Osteoblast (primary cell): ENCODE data around the gene ARIH2. TPM values are rescaled to one million over a fixed set of nuclear protein-coding genes. Genes with fewer than 3 reads are reported as not detected.

Source experiments
- DNase-seq: peaks from one replicate; pipeline ENCODE4 v3.0.0; 2011; ENCODE audit warnings: low spot score, mixed read lengths; ENCODE audit not compliant: insufficient read length; ENCODE audit errors: missing footprints
- H2AFZ ChIP-seq: 2 replicates; pipeline ENCODE4 v1.6.0; 2011; ENCODE audit warnings: mild to moderate bottlenecking, low read length
- H3K27ac ChIP-seq: 2 replicates; pipeline ENCODE4 v1.5.1; 2011; ENCODE audit warnings: mild to moderate bottlenecking, low read depth, low read length, moderate library complexity
- H3K27me3 ChIP-seq: 2 replicates; pipeline ENCODE4 v1.6.0; 2012; ENCODE audit warnings: mild to moderate bottlenecking, control low read depth, inconsistent platforms, low read length, moderate library complexity; ENCODE audit not compliant: insufficient read depth
- H3K36me3 ChIP-seq: 2 replicates; pipeline ENCODE4 v1.5.1; 2011; ENCODE audit warnings: mild to moderate bottlenecking, low read length, control low read depth, moderate library complexity; ENCODE audit not compliant: insufficient read depth
- H3K4me1 ChIP-seq: 2 replicates; pipeline ENCODE4 v1.5.1; 2011; ENCODE audit warnings: mild to moderate bottlenecking, low read length, control low read depth, moderate library complexity; ENCODE audit not compliant: insufficient read depth
- H3K4me2 ChIP-seq: 2 replicates; pipeline ENCODE4 v1.6.0; 2011; ENCODE audit warnings: mild to moderate bottlenecking, low read length; ENCODE audit not compliant: insufficient read depth
- H3K4me3 ChIP-seq: fragments of 200-600 bp; sonication (generic); 3 replicates; pipeline ENCODE4 v1.5.1; 2012; ENCODE audit warnings: mild to moderate bottlenecking, low read length, inconsistent platforms; ENCODE audit not compliant: insufficient read depth
- H3K79me2 ChIP-seq: 2 replicates; pipeline ENCODE4 v1.6.0; 2012; ENCODE audit warnings: mild to moderate bottlenecking, low read length, control low read depth, inconsistent platforms; ENCODE audit not compliant: insufficient read depth
- H3K9me3 ChIP-seq: 2 replicates; pipeline ENCODE4 v1.5.1; 2011; ENCODE audit warnings: low read depth, low read length, control low read depth
- H4K20me1 ChIP-seq: 2 replicates; pipeline ENCODE4 v1.6.0; 2012; ENCODE audit warnings: mild to moderate bottlenecking, low read length, control low read depth; ENCODE audit not compliant: insufficient read depth
- total RNA-seq: library from RNA; depleted of rRNA; stranded (reverse); fragments of >200 nt; gene quantifications from 2 replicates; pipeline ENCODE4 v1.2.3, GENCODE V29; 2012
- TF ChIP-seq, protein P1 (sequence below): IDR thresholded peaks from 2 replicates; pipeline ENCODE4 v1.5.1; 2011; ENCODE audit warnings: mild to moderate bottlenecking, low read depth, low read length, moderate library complexity; ENCODE audit errors: extremely low read depth

Gene ARIH2
- total RNA-seq, 1 donor: 69.1 TPM

DNA sequence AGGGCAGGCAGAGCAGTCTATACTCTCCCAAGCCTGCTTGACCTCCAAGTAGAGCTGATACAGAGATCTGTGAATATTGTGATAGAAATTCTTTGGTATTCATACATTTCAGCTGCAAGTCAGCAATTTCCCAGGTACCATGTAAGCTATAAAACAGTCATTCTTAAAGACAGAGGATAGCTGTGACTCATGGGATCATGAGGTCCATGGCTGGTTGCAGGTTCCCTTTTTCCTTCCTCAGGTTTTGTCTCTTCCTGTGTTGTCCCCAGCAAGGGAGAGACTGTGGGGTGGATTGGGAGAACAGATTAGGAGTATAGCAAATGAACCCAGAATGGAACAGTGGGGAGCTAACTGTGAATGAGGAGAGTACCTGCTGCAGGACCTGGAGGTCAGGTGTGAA, 66.0 kb downstream of the ARIH2 start:
- Histone ChIP-seq H3K4me2 (no peak overlapping the region), H2AFZ (no peak overlapping the region), H3K4me3 (no peak overlapping the region), H3K27ac (no peak overlapping the region), H3K9me3 (no peaks in the 10 kb centered on the region), H4K20me1 (peaks cover 2% of the 10 kb centered on the region), H3K79me2 (peaks cover 5% of the 10 kb centered on the region), H3K27me3 (no peaks in the 10 kb centered on the region), H3K4me1 (peaks cover 8% of the 10 kb centered on the region), H3K36me3 (peaks cover 55% of the 10 kb centered on the region)
- TF ChIP-seq, protein P1, sequence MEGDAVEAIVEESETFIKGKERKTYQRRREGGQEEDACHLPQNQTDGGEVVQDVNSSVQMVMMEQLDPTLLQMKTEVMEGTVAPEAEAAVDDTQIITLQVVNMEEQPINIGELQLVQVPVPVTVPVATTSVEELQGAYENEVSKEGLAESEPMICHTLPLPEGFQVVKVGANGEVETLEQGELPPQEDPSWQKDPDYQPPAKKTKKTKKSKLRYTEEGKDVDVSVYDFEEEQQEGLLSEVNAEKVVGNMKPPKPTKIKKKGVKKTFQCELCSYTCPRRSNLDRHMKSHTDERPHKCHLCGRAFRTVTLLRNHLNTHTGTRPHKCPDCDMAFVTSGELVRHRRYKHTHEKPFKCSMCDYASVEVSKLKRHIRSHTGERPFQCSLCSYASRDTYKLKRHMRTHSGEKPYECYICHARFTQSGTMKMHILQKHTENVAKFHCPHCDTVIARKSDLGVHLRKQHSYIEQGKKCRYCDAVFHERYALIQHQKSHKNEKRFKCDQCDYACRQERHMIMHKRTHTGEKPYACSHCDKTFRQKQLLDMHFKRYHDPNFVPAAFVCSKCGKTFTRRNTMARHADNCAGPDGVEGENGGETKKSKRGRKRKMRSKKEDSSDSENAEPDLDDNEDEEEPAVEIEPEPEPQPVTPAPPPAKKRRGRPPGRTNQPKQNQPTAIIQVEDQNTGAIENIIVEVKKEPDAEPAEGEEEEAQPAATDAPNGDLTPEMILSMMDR: no peak
- no peak for DNase-seq

DNA sequence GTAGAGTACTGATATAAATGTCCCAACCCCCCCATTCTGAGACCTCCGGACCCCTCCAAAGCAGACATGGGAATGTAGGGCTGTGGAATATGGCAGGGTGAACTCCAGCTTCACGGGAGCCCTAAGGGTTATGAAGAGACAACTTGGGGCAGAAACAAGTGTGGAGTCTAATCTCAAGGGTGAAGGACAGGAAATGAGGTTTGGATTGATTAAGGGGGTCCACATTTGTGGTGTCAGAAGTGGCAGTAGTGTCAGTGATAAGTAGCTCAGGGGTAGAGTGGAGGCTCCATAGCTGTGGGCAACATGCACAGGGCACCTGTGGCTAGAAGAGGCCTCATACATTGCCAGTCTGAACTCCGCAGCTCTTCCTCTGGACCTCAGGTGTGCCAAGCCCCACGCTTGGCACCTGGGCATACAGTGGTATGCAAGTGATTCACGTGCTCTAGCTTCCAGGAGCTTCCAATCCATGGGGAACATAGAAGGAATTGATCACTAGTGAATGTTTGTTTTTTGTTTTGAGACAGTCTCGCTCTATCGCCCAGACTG, 67.3 kb downstream of the ARIH2 start:
- no peak for DNase-seq
- H3K4me3 ChIP-seq: no peak overlapping the region
- TF ChIP-seq, protein P1: no peak
- no peak overlapping the region for H3K4me2 ChIP-seq
- H4K20me1 ChIP-seq: peaks cover 2% of the 10 kb centered on the region
- no peaks in the 10 kb centered on the region for H3K9me3 ChIP-seq
- no peaks in the 10 kb centered on the region for H3K27me3 ChIP-seq
- H2AFZ ChIP-seq: no peak overlapping the region
- H3K27ac ChIP-seq: no peak overlapping the region
- peaks cover 13% of the 10 kb centered on the region for H3K79me2 ChIP-seq
- peaks cover 44% of the 10 kb centered on the region for H3K36me3 ChIP-seq
- H3K4me1 ChIP-seq: peaks cover 12% of the 10 kb centered on the region

- Histone ChIP-seq H4K20me1 (peaks cover 8% of the 10 kb centered on the region), H3K9me3 (no peaks in the 10 kb centered on the region), H3K4me2 (peak overlapping the region; percentile 88), H2AFZ (peak overlapping the region; percentile 53), H3K27me3 (no peaks in the 10 kb centered on the region), H3K4me1 (peaks cover 22% of the 10 kb centered on the region), H3K36me3 (peaks cover 17% of the 10 kb centered on the region), H3K4me3 (peak overlapping the region; percentile 89), H3K79me2 (peaks cover 39% of the 10 kb centered on the region), H3K27ac (peak overlapping the region; percentile 90)
- DNase-seq: peak; percentile 62
- TF ChIP-seq, protein P1: no peak
Observed at GRCh38 chr3:48989126-48989795, 70.6 kb downstream of the ARIH2 start.

GRCh38 chr3:48989796-48990635, 71.4 kb downstream of the ARIH2 start, which contains the start of gene P4HTM:
Gene P4HTM (plus strand): TSS chr3:48990241. CDS start chr3:48990257, 16 bp downstream.
- H3K79me2 ChIP-seq: peaks cover 42% of the 10 kb centered on the region
- H4K20me1 ChIP-seq: peaks cover 8% of the 10 kb centered on the region
- no peaks in the 10 kb centered on the region for H3K27me3 ChIP-seq
- H3K4me2 ChIP-seq: peak within 1 kb of the TSS; percentile 88
- peaks cover 22% of the 10 kb centered on the region for H3K4me1 ChIP-seq
- H3K27ac ChIP-seq: peak within 1 kb of the TSS; percentile 90
- DNase-seq: peak; percentile 98
- H3K4me3 ChIP-seq: peak within 1 kb of the TSS; percentile 89
- peak within 1 kb of the TSS; percentile 73 for H2AFZ ChIP-seq
- peaks cover 14% of the 10 kb centered on the region for H3K36me3 ChIP-seq
- no peaks in the 10 kb centered on the region for H3K9me3 ChIP-seq
- TF ChIP-seq, protein P1: peak; percentile 38
